HG02884 (cell line): ENCODE results near the gene TMEM131L.
"Not testable (repeated sequence)": the region's sequence is repeated elsewhere in the genome, so short reads cannot be mapped to it uniquely, and the experiment has no call there.

Experiments used
- ATAC-seq: cut with Tn5 transposase; IDR thresholded peaks from one replicate; pipeline ENCODE4 v1.9.1; 2021; ENCODE audit warnings: mild to moderate bottlenecking, moderate library complexity; ENCODE audit not compliant: unreplicated experiment

The TMEM131L gene

DNA sequence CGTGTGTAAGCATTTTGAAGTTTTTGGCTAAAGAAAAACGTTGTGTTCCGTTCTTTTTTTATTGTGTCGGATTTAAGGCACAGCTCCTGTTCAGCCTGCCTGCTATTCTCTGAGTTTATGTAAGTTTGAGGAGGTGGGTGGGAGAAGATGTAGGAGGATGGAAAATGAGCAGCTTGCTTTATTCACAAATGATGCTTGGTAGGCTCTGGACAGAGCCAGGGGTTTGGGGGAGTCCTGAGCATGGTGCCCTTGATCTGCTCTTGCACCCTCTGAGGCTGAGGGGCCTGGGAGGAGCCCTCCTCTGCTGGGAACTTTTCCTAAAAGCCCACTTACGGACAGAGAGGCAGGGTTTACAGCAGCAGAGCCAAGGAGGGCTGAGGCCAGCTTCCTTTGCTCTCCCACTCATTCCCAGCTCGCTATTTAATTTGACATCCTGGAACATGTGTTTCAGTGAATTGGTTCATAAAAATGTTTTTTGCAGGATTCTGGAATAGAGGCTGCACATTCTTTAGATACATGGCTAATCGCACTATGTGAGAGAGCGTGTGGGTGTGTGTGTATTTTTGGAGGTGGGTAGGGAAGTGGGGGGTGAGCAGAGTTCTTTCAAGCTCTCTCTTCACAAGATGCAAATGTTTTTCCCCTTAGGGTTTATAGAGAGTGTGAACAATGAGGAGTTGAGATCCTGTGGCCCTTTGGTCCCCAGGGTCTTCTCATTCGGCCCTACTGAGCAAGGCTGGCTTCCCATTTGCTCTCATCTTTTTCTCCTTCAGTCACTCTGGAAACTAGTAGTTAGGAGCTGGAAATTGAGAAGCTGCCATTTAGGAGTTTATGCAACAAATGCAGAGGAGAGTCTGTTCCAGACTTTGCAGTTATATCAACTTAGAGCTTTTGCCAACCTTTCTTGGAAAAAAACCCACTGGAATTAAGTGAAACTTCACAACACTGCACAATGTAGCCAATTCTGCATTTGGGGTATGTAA lies 32.1 kb downstream of the TMEM131L start:
- peak; percentile 71 for ATAC-seq

DNA sequence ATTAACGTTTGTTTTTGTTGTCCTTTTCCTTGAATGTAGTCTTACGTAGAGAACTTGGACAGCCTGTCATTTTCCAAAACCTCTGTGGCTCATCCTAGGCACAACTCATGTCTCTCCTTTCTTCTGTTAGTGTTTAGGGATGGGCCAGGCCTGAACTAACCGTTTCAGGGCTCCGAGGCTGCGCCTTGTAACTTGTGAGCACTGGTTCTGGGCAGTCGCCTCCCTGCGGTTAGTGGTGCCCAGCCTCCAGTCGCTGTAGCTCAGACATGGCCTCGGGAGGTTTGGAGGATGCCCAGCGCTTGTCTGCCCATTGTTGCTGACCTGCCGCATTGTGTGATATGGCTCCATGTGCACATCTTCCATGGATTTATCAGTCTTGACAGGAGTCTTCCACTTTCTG lies 32.8 kb downstream of the TMEM131L start:
- ATAC-seq = no peak

DNA sequence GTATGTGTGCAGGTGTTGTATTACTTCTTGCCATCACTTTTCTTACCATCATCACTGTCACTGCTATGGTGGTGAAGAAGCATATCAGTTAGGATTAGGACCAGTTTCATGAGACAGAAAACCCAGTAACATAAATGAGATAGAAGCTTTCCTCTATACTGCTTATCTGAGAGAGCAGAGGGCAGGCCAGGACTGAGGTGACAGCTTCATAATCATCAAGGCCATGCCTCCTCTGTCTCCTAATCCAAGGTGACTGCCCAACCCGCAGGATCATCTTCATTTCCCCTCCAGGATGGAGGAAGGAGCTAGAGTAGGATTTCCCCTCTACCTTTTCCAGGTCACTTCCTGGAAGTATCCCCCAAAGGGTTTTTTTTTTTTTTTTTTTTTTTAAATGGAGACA lies 35.4 kb downstream of the TMEM131L start:
- no peak for ATAC-seq

DNA sequence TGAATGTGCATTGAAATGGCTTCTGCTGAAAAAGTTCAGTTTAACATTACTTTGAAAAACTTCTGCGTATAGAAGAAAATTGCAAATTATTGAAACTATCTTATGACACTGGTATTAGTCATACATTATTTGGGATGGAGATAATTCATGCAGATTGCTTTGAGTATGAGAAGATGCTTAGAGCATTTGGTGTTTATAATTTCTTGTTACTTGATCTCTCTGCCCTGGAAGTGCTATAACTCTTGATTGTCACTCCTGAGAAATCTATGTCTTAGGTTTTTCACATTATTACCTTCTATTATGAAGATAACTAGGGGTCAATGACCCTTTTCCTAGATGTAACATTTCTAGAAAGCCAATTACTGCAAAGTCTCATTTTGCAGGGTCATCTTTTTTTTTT lies 36.4 kb downstream of the TMEM131L start:
- ATAC-seq = no peak

DNA sequence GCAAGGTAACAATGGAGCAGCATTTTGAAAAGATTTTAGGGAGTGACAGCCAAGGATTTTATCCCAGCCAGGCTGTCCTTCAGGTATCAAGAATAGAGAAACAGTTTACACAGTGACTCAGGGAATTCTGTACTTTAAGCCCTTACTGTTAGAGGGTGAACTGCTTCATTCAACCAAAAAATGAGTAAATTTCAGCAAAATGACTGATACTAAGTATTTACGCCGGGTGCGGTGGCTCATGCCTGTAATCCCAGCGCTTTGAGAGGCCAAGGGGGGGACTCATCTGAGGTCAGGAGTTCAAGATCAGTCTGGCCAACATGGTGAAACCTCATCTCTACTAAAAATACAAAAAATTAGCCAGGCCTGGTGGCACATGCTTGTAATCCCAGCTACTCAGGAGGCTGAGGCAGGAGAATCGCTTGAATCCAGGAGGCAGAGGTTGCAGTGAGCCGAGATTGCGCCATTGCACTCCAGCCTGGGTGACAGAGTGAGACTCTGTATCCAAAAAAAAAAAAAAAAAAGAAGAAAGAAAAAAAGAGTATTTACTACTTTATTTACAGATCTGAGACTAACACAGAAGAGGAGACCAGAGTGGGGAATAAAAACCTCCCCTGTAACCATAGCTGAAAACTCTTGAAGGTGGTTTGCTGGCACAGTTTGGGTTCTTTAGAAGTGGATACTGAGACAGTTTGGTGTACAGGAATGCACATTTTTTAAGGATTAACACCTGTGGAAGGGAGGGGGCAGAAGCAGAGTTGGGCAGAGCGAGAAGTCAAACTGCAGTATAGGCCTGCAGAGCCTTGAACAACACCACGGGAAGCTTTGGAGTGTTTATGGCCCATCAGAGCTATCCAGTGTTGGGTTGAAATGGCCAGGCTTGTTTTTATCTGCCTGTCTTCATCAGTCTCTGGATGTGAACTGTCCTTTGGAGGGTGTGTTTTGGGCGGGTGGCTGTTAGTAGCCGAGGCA lies 40.5 kb downstream of the TMEM131L start:
- no peak for ATAC-seq

DNA sequence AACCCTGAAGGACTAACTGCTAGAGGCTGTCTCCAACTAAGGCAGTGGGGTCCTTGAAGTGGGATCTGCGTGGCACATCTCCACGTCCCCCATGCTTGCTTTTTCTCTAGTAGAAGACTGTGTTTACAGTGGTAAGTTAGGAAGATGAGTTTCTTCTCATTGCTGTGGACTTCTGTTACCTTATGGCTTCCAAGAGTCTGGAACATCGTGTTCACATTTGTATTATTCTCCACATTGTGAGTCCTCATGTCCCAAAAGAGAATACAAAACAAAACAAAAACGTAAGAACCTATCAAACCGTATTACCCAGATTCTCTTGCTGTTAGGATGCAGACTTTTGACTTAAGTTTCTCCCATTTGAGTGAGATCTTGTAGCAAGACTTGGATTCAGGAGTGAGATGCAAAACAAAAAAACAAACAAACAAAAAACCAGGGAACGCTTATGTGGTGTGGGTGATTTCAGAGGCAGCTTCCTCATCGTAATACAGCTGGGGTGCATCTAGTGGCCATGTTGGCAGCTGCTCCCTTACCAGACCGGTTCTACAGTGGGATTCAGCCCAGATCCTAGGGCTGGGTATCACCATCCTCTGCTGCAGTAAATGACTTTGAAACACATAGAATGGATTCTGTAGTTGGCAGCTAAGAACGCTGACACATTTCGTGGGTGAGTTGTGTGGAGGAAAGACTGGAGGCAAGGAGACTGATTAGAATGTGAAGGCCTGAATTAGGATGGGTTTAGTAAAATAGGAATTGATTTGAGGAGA lies 41.3 kb downstream of the TMEM131L start:
- no peak for ATAC-seq

DNA sequence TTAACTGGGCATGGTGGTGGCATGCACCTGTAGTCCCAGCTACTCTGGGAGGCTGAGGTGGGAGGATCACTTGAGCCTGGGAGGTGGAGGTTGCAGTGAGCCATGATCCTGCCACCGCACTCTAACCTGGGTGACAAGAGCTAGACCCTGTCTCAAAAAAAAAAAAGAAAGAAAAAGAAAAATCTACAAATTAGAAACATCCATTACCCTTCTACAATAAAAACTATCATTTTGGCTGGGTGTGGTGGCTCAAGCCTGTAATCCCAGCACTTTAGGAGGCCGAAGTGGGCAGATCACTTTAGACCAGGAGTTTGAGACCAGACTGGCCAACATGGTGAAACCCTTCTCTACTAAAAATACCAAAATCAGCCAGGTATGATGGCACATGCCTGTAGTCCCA lies 43.1 kb downstream of the TMEM131L start:
- not testable (repeated sequence) for ATAC-seq

DNA sequence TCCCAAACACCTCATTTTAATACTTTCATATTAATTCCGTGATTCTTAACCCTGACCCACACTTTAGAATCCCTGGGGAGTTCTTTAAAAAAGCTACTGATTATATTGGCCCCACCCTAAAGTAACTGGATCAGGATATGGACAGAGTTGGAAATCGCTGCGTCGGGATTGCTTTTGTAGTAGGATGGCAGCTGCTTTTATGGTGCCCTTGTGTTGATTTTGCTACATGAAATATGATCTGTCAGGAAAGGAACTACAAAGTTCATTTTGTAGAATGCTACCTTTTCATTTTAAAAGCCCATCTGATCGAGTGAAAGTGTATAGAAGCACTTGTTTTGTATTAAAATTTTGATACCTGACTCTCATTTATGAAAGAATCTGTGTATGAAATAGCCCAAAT lies 43.6 kb downstream of the TMEM131L start:
- ATAC-seq = no peak

DNA sequence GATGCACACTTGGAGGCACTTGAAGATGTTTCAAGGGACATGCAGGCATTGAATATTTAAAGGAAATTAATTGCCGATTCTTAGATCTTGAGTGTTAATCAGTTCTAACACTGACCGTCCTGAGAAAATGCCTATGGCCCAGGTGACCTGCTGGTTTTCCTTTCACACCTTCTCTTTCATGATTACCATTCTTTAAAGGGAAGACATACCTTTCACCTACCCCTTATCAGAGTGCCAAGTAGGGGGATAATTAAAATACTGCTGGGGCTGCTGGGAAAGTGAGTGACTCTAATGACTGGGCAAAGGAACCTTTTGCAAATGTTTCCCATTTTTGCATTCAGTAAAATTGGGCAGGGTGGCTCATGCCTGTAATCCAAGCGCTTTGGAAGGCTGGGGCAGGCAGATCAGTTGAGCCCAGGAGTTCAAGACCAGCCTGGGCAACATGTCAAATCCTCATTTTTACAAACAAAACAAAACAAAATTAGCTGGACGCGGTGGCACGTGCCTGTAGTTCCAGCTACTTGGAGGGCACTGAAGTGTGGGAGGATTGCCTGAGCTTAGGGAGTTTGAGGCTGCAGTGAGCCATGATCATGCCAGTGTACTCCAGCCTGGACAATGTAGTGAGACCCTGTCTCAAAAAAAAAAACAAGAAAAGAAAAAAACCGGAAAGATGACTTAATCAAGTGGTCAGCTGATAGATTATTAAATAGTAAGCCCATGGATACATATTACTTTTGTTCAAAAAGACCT lies 44.3 kb downstream of the TMEM131L start:
- no peak for ATAC-seq

DNA sequence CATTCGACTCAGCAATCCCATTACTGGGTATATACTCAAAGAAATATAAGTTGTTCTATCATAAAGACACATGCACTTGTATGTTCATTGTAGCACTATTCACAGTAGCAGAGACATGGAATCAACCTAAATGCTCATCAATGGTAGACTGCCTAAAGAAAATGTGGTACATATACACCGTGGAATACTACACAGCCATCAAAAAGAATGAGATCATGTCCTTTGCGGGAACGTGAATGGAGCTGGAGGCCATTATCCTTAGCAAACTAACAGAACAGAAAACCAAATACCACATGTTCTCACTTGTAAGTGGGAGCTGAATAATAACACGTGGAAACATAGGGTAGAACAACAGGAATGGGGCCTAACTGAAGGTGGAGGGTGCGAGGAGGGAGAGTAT lies 44.9 kb downstream of the TMEM131L start:
- no peak for ATAC-seq

DNA sequence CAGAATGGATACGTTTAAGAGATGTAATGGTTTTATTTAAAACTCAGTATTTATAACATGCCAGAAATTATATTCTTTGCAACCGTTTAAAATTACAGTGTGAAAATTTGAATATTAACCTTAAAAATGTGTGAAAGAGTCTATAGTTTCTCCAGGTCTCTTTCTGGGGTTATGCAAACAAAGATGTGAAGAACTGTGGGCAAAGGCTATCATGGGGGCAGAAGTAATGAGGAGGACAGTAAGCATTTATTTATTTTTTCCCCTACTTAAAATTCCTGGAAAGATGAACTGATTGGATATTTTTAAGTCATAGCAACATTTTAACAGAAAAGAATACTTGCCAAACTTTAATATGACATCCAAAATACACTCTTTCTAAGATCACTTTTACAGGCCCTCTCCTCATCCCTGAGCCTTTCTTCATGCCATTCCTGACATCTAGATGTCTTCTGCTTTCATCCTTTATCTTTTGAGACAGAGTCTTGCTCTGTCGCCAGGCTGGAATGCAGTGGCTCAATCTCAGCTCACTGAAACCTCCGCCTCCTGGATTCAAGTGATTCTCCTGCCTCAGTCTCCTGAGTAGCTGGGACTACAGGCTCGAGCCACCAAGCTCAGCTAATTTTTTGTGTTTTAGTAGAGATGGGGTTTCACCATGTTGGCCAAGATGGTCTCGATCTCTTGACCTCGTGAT lies 46.1 kb downstream of the TMEM131L start:
- no peak for ATAC-seq

DNA sequence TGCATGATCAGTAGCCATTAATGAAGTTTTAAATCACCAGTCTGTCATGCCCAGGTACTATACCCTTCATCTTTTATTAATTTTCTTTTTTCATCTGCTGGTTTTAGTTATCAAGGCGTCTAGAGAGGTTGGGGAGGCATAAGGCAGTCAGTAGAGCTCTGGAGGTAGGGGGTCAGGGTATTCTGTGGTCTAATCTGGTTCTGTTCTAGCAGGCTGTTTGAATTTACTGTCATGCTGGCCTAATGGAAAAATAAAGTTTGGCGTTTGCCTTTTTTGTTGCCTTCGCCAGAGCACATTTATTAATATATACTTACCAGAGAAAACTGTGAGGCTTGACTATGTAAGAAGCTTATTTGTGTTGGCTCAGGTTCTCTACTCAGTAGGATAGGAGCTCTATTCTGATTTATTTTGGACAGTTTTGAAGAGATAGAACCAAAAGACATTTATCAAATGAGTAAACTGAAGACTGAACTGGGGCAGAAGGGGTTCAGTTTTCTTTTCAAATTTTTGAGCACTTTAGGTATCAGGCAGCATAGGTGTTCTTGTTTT lies 46.9 kb downstream of the TMEM131L start:
- no peak for ATAC-seq

DNA sequence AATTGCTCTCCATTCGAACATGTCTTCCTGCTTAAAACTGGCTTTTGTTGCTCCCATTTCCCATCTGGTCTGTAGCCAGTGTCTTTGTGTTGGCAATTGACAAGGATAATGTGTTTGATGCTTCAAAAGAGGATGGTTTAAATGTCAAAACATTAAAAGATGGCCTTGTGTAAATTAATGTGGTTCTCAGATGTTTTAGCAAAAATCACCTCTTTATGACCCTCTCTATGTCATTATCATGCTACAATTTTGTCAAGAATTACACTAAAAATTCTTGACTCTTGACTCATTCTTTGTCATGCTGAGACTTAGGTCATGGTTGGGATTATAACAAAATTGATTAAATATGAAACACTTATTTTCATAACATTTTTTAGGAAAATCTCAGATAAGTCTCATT lies 47.4 kb downstream of the TMEM131L start:
- ATAC-seq = no peak

DNA sequence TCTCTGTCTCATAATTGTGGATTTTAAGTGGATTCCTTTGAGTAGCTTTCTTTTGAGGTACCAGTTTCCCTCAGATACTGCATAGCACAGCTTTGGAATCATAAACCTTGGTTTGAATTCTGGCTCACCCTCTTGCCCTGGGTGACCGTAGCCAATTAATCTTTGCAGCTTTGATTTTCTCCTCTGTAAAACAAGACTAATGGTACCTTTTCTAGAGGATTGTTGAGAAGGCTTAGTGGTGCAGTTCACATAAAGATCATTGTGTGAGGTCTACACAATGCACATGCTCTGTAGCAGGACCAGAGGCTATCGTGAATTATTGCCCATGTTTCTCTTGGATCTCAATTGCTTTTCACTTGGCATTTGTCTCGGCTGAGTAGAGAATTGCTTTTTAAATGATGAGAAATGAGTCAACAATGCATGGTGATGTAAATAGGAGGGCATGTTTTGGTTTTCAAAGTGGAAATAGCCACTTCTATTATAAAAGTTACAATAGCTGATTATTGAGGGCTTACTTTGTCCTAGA lies 47.9 kb downstream of the TMEM131L start:
- ATAC-seq = no peak

DNA sequence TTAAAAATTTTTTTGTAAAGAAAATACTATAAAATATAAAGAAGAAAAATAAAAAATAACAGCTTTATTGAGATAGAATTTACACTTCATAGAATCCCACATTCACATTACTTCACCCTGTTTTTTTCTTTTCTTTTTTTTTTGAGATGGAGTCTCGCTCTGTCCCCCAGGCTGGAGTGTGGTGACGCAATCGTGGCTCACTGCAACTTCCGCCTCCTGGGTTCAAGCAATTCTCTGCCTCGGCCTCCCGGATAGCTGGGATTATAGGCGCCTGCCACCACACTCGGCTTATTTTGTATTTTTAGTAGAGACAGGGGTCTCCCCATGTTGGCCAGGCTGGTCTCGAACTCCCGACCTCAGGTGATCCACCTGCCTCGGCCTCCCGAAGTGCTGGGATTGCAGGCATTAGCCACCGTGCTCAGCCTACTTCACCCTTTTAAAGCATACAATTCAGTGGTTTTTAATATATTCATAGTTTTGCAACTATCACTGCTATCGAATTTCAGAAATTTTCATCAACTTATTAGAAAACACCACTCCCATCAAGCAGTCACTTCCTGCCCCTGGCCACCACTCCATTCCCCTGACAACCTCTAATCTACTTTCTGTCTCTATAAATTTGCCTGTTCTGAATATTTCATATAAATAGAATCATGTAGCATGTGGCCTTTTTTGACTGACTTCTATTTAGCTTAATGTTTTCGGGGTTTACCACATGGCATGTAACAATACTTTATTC lies 48.7 kb downstream of the TMEM131L start:
- no peak for ATAC-seq

DNA sequence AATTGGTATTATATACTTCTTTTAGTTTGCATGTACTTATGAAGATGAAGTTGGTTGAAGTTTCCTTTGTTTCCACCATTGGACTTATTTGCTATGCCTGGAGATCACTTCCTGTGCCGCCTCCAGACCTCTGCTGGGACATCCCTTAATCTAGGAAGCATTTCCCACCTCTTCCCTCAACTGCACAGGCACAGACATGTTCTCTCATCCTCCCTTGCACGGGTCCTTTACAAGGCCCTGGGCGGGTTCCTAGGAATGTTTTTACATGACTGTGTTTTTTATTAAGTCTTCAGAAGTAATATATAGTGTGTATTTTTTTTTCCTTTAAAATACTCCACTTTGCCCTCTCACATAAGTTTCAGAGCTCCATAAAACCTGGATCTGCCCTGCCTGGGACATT lies 51.0 kb downstream of the TMEM131L start:
- ATAC-seq = no peak

DNA sequence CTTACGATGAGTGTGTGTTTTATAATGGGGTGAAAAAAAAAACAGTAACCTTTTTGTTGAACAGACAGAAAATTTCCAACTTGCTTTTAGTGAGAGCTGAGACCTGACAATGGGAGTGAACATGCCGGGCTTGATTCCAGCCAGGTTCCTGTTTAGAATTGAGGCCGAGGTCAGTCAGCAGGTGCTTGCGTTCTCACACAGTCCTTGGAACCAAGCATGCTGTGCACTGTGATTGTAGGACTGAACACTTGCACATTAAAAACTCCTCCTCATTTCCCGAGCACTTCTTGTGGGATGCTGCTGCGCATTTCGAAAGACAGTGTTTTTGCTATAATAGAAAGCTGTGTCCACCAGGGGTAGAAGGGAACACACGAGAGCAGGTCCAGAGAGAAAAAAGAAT lies 51.8 kb downstream of the TMEM131L start:
- no peak for ATAC-seq

DNA sequence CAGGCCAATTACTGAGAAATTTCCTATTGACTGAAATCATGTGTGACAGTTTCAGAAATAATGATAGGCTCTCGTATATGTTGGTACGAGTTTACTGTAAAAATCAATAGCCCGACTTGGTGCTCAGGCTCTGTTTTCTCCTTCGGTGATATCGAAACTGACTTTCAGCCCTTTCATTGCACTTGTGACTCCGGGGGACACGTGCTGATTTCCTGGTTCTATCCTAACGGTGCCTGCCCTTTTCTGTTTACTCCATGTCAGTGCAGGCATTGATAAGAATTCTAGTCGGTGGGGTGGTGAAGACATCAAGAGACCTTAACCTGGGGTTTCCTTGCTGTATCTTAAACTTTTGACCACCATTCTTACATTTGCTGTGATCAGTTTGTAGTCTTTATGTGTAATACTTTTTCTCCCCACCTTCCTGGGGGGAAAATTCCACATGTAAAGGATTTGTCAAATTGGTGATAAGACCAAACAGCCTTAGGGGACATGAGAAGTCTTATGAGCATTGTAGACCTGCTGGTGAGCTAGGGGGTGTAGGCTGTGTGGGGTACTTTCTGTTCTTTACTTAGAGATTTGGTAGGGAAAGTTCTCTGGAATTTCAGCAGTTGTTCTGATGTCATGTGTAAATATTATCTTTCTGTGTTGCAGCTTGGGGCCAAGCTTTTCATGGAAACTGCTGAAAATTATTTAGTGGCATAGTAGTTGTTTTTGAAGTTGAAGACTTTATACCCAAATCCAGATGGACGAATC lies 52.7 kb downstream of the TMEM131L start:
- no peak for ATAC-seq
